Peyer's patch (tissue), 4 donors: ENCODE measurements around the gene ZBED5.

Source experiments
- POLR2A ChIP-seq, 2 donors: fragments of 450-650 bp; IDR thresholded peaks; one replicate each; pipeline ENCODE4 v1.5.1; 2017; ENCODE audit warnings: antibody characterized with exemption in 2 of 2, mild to moderate bottlenecking in 2 of 2, moderate library complexity in 2 of 2
- TF ChIP-seq, protein P1 (sequence below), 6 experiments: fragments of 450-650 bp in 4 of 6; fragments of 200-600 bp in 2 of 6; sonication (generic) in 1 of 6; IDR thresholded peaks; one replicate each; pipeline ENCODE4 v1.5.1; 2017 to 2019; ENCODE audit warnings: antibody characterized with exemption in 6 of 6, mild to moderate bottlenecking in 3 of 6, moderate library complexity in 1 of 6

DNA sequence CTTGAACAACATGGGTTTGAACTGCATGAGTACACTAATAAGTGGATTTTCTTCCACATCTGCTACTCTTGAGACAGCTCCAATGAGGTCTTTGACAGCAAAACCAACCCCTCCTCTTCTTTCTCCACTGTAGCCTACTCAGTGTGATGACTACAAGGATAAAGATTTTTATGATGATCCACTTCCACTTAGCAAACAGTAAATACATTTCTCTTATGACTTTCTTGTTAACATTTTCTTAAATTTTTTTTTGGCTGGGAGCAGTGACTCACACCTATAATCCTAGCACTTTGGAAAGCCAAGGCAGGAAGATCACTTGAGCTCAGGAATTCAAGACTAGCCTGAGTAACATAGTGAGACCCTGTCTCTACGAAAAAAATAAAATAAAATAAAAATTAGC, 39.3 kb downstream of the ZBED5 start:
- no peak for TF ChIP-seq POLR2A (IDR thresholded peaks at IDR 0.05)
- TF ChIP-seq, protein P1, sequence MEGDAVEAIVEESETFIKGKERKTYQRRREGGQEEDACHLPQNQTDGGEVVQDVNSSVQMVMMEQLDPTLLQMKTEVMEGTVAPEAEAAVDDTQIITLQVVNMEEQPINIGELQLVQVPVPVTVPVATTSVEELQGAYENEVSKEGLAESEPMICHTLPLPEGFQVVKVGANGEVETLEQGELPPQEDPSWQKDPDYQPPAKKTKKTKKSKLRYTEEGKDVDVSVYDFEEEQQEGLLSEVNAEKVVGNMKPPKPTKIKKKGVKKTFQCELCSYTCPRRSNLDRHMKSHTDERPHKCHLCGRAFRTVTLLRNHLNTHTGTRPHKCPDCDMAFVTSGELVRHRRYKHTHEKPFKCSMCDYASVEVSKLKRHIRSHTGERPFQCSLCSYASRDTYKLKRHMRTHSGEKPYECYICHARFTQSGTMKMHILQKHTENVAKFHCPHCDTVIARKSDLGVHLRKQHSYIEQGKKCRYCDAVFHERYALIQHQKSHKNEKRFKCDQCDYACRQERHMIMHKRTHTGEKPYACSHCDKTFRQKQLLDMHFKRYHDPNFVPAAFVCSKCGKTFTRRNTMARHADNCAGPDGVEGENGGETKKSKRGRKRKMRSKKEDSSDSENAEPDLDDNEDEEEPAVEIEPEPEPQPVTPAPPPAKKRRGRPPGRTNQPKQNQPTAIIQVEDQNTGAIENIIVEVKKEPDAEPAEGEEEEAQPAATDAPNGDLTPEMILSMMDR (IDR thresholded peaks at IDR 0.05): no peak
